Peyer's patch (tissue), 4 donors: ENCODE data around the gene WDR87.

Experiments
- POLR2A ChIP-seq, 2 donors: fragments of 450-650 bp; IDR thresholded peaks; one replicate each; pipeline ENCODE4 v1.5.1; 2017; ENCODE audit warnings: antibody characterized with exemption in 2 of 2, mild to moderate bottlenecking in 2 of 2, moderate library complexity in 2 of 2
- TF ChIP-seq, protein P1 (sequence below), 6 experiments: fragments of 450-650 bp in 4 of 6; fragments of 200-600 bp in 2 of 6; sonication (generic) in 1 of 6; IDR thresholded peaks; one replicate each; pipeline ENCODE4 v1.5.1; 2017 to 2019; ENCODE audit warnings: antibody characterized with exemption in 6 of 6, mild to moderate bottlenecking in 3 of 6, moderate library complexity in 1 of 6

- TF ChIP-seq, protein P1, sequence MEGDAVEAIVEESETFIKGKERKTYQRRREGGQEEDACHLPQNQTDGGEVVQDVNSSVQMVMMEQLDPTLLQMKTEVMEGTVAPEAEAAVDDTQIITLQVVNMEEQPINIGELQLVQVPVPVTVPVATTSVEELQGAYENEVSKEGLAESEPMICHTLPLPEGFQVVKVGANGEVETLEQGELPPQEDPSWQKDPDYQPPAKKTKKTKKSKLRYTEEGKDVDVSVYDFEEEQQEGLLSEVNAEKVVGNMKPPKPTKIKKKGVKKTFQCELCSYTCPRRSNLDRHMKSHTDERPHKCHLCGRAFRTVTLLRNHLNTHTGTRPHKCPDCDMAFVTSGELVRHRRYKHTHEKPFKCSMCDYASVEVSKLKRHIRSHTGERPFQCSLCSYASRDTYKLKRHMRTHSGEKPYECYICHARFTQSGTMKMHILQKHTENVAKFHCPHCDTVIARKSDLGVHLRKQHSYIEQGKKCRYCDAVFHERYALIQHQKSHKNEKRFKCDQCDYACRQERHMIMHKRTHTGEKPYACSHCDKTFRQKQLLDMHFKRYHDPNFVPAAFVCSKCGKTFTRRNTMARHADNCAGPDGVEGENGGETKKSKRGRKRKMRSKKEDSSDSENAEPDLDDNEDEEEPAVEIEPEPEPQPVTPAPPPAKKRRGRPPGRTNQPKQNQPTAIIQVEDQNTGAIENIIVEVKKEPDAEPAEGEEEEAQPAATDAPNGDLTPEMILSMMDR (IDR thresholded peaks at IDR 0.05) = no peak
- TF ChIP-seq POLR2A (IDR thresholded peaks at IDR 0.05) = peak in 1 of 2 donors; percentile 38
These were observed 27.6 kb upstream of the WDR87 start for GRCh38 chr19:37933937-37934358.
